ENCODE results near the gene HMBS.
"Not testable (repeated sequence)": the region's sequence is repeated elsewhere in the genome, so short reads cannot be mapped to it uniquely, and the experiment has no call there.

Gene HMBS

DNA sequence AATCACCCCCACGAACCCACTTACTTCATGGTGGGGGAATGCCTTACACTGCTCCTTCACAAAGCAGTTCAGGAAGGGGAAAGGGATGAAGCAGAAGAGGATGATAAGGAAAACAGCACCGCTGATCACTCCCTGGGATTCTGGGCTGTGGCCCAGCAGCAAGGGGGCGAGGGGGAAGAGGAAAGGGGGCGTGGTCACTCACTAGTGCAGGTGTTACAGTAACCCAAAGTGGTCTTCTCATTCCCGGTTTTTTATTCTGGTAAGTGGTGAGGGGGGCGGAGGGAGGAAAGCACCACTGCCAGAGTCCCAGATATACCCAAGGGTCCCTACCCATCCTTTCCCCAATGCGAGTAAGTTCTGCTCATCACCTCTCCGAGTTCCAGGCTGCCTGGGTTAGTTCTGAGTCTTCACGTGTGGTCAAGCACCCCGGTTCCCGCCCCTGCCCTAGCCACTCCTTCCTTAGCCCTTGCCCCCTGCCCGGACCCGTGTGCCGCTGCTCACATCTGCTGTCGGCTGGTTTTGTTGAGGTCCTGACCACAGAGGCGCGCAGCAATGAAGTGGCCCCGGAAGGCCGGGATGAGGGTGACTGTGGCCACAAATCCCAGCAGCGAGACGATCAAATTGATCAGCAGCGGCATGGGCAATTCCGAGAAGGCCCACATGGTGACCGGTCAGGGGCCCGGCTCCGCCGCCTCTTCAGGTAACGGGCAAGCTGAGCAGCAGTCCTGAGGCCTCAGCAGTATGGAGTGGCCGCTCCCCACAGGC lies 16.5 kb downstream of the HMBS start:
- peak; percentile 8 for DNase-seq (ENCODE audit: low read depth, low spot score)

DNA sequence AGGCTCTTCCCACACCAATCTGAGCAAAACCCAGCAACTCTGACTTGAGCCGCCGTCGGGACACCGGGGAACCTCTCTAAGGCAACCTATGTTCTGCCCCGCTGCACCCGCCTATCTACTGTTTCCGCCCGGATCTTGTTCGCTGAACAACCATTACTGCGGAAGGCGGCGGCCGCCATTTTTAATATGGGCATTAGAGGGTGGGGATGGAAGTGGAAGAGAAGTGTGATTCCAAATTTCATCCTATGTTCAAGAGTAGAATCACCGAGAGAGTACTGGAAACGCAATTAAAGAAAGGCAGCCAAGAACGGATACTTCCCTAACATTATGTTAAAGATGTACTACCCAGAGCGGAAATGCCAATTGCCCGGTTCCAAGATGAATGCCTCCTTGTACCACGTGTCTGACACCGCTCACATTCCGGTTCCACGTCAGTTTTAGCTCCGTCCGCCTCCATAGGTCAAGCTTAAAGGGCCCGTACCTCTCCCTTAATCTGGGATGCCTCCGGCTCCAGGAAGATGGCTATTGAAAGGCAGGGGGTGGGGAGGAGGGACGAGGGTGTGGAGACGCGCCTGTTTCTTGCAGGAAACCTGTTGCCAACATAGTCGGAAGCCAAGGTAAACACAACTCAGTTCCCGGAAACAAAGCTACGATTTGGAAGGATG lies 17.2 kb downstream of the HMBS start, which contains the start of gene DPAGT1:
Gene DPAGT1, minus strand, starts transcription at position 95 of the 665 bp plus-strand sequence. CDS start 198 bp downstream, outside the sequence.
- DNase-seq (ENCODE audit: low read depth, low spot score), result peak; percentile 97

DNA sequence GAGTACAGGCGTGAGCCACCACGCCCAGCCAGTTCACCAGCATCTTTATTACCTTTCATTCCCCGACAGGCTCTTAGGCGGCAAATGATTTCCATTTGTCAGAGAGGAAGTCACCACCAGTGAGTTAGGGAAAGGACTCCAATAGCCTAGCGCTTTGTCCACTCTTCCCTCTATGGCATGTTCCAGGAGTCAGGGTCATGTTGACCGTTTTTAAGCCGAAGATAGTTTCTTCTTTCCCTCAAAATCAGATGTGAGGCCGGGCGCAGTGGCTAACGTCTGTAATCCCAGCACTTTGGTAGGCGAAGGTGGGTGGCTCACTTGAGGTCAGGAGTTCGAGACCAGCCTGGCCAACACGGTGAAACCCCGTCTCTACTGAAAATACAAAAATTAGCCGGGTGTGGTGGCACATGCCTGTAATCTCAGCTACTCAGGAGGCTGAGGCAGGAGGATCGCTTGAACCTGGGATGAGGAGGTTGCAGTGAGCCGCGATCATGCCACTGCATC lies 18.5 kb downstream of the HMBS start:
- not testable (repeated sequence) for DNase-seq (ENCODE audit: low read depth, low spot score)

DNA sequence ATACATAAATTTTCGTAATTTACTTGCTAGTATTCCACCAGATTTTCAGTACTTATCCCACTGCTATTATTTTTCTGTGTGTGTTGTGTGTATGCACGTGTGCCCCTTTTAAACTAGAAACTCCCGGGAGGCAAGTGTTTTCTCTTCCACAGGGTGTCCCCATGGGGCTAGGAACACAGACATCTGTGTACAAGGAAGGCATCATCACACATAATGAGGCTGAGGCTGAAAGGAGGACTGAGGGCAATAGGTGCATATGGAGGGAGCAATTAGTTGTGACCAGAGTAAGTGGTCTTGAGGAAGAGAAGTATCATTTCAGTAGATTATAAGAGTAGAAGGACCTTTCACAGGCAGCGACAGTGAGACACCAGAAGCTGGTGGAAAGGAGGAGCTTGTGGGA lies 19.1 kb downstream of the HMBS start:
- no peak for DNase-seq (ENCODE audit: low read depth, low spot score)

DNA sequence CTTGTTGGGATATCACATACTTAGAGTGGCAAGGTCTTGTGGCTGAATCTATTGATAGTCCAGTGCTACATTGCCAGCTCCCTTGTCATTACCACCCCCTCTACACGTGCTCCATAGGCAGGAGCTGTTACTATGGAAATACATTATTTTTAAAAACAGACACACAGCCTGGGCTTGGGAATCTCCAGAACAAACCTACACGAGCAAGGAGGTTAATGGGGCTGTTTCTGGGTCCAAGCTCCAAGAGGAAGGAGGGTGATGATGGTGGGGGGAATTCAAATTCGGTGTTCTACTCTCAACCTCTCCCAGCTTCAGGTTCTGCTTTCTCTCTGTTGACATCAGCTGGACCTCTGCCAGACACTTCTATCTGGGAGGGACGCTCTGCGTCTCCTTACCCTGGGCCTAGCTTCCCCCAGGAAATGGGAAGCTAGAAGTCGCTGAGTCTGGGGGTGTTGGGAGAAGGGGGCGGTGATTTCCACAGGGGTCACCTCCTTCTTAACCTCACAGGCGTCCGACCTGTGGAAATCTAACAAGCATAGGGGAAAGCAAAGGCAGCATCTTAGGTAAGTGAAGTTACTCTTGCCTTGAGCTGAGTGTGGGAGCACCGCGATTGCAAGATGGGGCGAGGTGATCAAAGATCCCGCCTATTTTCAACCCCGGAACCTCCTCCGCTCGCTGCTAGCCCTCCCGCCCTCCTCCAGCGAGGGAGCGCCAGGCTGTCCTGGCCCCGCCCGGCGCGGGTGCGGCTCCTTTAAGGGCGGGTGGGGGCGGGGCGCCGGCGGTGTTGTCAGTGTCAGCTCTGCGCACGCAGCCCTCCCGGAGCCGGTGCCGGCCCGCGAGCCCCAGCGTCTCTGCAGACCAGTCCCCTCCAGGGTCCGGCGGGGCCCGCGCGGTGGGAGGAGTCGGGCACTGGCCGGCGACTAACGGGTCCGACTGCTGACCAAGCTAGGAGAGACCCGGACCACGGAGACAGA lies 22.2 kb downstream of the HMBS start, which contains the start of gene C2CD2L:
Gene C2CD2L, plus strand, starts transcription at position 781 of the 974 bp plus-strand sequence. CDS start 398 bp downstream, outside the sequence.
- DNase-seq (ENCODE audit: low read depth, low spot score), result peak; percentile 84

DNA sequence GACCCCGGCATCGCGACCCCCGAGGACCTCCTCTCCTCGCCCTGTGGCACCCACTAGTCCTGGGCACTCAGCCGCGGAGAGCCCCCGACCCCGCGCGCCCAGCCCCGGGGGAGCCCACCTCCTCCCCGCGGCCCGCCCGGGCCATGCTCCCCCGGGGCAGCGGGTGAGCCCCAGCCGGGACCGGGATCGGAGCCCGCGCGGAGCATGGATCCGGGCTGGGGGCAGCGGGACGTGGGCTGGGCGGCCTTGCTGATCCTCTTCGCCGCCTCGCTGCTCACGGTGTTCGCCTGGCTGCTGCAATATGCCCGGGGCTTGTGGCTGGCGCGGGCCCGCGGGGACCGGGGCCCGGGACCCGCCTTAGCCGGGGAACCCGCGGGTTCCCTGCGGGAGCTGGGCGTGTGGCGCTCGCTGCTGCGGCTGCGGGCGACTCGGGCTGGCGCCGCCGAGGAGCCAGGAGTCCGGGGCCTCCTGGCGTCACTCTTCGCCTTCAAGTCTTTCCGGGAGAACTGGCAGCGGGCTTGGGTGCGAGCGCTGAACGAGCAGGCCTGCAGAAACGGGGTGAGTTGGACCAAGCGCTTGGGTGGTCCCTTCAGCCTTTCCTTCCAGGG lies 23.0 kb downstream of the HMBS start:
- no peak for DNase-seq (ENCODE audit: low read depth, low spot score)

DNA sequence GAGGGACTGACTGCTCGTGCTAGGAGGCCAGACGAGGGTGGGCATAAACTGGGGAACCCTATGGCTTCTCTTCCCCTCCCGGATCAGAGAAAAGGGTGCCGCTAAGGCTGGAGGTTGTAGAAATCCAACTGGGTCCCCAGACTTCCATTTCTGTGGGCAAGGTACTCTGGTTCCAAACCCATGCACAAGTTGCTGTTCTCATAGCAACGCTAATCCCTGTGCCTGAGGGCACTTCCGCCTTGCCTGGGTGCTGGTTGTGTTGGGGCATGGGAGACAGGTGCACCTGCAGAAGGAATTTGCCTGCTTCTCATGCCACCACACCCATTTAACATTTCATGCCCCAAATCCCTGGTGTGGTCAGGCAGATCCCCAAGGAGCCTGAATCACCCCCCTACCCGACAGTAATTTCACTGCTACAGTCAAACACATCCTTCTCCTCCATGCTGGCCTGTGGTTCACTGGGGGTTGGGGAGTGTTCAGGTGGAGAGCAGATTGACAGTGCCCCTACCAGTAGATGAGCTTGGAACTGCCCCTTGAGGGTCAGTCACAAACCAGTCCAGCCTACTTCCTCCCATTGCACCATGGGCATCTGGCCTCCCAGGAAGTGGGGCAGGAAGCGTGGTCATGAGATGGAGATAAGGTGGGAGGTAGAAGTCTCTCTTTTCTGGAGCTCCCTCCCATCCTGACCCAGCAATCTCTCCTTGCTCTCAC lies 23.6 kb downstream of the HMBS start:
- DNase-seq (ENCODE audit: low read depth, low spot score), result peak; percentile 76

DNA sequence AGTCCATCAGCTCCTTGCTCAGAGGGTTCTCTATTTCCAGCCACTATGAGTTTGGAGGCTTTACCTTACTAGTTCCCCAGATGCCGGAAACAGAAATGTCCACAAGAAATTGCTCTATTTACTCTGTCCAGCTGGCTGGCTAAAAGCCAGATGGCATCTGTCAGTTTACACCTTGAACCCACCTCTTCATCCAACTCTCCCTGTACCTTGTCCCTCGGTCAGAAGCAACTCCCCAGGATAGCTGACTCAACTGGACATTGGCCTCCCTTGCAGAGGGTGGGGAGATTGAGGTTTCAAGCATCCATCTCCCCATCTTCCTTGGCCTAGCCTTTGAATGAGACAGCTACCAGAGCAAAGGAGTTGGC lies 24.2 kb downstream of the HMBS start:
- DNase-seq (ENCODE audit: low read depth, low spot score), result no peak

DNA sequence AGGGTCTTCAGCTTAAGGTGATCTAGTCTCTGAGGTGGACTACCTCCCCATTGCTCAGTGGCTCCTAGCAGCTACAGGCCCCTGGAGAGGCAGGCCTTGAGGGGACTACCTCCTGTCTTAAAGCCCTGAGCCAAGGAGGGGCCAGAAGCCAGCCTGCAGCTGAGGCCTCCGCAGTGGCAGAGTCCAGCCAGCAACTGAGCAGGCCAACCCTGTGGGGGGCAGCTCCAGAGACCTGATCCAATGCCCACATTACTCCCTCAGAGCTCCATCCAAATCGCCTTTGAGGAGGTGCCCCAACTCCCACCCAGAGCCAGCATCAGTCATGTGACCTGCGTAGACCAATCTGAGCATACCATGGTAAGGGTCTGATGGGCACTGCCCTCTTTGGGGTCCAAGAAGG lies 25.2 kb downstream of the HMBS start:
- DNase-seq (ENCODE audit: low read depth, low spot score), result no peak

DNA sequence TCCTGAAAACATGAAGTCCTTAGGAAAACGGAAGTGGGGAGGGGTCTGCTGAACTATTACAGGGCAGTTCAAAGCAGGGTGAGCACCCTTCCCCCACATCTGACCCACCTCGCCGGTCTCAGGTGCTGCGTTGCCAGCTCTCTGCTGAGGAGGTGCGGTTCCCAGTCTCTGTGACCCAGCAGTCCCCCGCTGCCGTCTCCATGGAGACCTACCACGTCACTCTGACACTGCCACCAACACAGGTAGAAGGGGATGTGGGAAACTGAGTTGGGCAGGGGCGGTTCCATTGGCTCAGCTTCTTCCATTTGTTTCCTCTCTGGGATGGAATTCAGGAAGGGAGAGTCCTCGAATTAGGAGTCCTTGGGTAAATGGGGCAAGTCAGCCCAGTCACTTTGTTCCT lies 25.8 kb downstream of the HMBS start:
- no peak for DNase-seq (ENCODE audit: low read depth, low spot score)

DNA sequence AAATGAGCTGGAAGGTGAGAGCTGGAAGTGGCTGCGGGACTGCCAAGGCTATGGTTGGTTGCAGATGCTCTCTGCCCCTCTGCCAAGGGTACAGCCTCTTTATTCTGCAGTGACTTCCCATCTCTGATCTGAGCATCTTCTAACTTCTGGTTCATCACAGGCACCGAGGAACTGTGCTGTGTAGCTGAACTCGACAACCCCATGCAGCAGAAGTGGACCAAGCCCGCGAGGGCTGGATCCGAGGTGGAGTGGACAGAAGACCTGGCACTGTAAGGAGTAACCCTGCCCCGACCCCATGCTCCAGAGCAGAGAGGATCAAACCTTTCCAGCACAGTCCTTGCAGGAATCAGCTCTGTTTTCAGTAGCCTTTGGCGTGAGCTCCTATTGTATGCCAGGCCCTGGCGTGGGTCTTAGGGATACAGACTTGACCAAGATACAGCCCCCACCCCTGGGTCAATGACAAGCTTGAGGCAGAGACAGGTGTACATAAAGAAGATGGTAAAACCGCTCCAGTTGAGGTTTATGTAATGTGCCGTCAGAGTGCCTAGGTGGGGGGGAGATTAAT lies 26.8 kb downstream of the HMBS start:
- no peak for DNase-seq (ENCODE audit: low read depth, low spot score)

DNA sequence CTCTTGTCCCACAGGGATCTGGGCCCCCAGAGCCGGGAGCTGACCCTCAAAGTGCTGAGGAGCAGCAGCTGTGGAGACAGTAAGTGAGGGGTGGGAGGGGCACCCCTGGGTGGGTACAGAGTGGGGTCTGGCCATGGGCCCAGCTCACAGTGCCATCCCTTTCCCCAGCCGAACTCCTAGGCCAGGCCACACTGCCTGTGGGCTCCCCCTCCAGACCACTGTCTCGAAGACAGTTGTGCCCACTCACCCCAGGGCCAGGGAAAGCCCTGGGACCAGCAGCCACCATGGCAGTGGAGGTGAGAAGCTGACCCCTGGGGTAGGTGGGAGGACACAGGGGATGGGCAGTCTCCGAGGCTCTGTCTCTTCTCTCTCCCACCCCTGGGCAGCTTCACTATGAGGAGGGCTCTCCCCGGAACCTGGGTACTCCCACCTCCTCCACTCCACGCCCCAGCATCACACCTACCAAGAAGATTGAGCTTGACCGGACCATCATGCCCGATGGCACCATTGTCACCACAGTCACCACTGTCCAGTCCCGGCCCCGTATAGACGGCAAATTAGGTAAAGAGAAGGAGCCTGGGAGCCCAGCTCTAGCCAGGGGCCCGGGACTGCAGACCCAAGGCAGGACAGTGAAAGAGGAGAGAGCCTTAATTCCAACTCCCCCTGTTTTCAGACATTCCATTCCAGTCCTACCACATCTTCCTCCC lies 27.8 kb downstream of the HMBS start:
- no peak for DNase-seq (ENCODE audit: low read depth, low spot score)

DNA sequence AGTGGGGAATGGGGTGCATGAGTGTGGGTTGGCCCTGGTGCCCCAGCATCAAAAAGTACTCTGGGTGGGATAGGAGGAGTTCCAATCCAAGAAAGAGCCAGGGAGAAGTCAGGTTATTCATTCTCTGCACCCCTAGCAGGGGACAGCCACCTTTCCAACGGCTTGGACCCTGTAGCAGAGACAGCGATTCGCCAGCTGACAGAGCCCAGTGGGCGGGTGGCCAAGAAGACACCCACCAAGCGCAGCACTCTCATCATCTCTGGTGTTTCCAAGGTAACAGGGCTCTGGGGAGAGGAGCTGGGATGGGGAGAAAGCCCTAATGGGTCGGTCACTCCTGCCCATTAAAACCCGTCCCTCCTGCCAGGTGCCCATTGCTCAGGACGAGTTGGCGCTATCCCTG lies 29.0 kb downstream of the HMBS start:
- DNase-seq (ENCODE audit: low read depth, low spot score), result no peak

DNA sequence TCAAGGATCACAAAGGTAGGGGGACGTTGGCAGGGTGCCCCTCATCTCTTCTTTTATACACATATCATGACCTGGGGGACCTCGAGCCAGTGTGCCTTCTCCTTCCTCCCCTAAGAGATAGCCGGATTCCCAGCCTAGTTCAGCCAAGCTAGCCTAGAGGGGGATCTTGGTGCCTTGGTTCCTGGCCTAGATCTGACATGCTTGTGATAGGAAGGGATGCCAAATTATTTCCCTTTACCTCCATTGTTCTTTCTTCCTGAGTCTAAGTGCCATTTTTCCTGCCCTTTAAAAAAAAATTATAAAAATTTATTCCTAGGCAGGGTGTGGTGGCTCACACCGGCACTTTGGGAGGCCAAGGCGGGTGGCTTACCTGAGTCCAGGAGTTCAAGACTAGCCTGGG lies 29.7 kb downstream of the HMBS start:
- DNase-seq (ENCODE audit: low read depth, low spot score), result no peak

DNA sequence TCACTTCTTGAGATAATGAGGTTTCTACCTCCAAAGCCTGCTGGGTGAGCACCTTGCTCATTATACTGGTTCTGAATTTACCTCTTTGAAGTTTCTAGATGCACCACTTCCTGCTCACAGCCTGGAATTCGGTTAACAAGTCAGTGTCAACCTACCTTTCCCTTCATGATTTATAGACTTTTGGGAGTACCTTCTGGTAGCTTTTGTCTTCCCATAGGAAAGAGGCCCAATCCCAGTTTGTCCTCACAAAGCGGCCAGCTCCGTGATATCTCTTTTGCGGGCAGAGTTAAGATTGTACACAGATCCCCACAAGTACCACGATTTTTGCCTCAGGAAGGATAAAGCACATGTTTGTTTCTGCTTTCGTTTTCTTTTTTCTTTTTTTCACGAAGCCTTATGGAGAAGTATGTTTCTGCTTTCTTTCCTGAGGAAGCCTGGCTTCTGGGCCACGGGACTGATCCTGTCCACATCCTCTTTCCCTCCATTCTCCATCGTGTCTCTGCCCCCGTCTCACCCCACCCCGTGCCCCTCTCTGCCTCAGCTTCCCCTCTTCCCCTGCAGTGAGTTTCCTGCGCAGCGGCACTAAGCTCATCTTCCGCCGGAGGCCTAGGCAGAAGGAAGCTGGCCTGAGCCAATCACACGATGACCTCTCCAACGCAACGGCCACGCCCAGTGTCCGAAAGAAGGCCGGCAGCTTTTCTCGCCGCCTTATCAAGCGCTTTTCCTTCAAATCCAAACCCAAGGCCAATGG lies 31.0 kb downstream of the HMBS start:
- no peak for DNase-seq (ENCODE audit: low read depth, low spot score)

DNA sequence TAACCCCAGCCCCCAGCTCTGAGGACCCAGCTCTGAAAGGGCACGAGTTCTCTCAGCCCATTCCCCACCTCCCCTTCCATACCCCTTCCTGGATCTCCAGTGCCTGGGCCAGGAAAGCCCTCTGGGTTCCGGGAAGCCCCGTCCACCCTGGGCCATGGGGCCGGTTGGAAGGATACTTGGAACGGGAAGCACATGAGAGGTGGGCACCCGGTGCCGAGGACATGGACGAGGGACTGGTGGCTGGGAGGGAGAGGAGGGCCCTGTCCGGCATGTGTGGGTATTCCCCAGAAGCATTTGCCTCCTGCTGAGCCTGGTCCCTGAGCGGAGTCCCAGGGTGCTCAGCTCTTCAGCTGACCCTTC lies 31.5 kb downstream of the HMBS start:
- no peak for DNase-seq (ENCODE audit: low read depth, low spot score)

DNA sequence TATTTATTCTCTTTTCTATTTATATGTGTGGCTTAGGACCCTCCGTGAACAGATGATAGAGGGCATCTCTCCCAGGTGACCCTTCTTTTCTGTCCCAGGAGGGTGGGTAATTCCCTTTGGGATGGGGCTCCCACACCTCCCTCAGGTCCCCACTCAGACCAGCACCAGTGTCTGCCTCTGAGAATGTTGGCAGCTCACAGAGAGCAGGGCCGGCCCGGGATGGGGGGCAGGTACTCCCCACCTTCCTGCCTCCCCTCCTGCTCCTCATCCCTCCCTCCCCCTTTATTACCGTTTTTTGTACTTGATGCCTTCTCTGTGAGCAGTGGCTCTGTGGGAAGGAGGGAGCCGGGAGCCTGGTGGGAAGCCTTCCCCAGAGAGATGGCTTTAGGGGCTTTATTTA lies 31.9 kb downstream of the HMBS start:
- DNase-seq (ENCODE audit: low read depth, low spot score), result no peak

DNA sequence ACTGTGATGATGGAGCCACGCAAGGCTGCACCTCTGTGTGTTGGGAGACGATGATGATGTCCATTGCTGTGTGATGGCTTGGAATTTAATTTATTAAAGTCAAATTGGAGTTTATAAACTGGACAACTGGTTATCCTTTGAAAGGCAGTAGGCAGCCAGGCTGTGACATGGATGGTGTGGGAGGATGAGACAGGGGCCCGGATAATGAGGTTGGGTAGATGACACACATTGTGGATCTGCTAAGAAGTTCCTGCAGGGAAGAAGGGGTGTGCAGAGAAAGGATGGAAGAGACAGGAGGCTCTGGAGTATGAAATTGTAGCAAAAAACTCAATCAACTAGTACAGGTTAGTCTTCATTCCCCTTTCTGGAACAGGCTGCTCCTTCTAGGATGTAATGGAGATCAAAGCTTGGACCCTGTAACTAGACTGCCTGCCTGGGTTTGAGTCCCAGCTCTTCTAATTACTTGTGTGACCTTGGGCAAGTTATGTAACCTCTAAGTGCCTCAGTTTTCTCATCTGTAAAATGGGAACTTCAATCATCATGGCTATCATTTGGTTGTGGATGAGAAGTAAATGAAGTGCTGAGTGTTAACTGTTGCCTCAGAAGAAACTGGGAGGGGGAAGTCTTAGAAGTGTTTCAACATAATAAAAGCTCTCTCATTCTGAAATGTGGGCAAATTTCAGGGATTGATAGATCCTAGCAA lies 32.5 kb downstream of the HMBS start:
- no peak for DNase-seq (ENCODE audit: low read depth, low spot score)
